CD8-positive, alpha-beta memory T cell (primary cell): ENCODE results near the gene DPH7. TPM values are rescaled to one million over a fixed set of nuclear protein-coding genes. Genes with fewer than 3 reads are reported as not detected.

Experiments used
- CTCF ChIA-PET: fragments of 350-600 bp; sonication (Branson Sonifier 250); formaldehyde crosslinking; loops from one replicate; lab custom pipeline; 2021; ENCODE audit warnings: antibody characterized with exemption; lab: Charles Lee
- POLR2A ChIA-PET: fragments of 350-600 bp; sonication (Branson Sonifier 250); formaldehyde crosslinking; loops from one replicate; lab custom pipeline; 2021; ENCODE audit warnings: antibody characterized with exemption; lab: Charles Lee
- DNase-seq, 5 donors: peaks; one replicate each; pipeline versions ENCODE4 v3.0.0 to v3.0.0-alpha.2; 2020 to 2022; ENCODE audit warnings: mixed read lengths in 1 of 5
- H3K27ac ChIP-seq: one replicate; pipeline ENCODE4 v1.7.0; 2013; ENCODE audit warnings: low read depth, mild to moderate bottlenecking, low read length, moderate library complexity
- H3K27me3 ChIP-seq: 2 replicates; pipeline ENCODE4 v1.7.0; 2013; ENCODE audit warnings: low read length, mild to moderate bottlenecking; ENCODE audit not compliant: insufficient read depth, poor library complexity, severe bottlenecking
- H3K36me3 ChIP-seq: 2 replicates; pipeline ENCODE4 v1.7.0; 2013; ENCODE audit warnings: mild to moderate bottlenecking, low read length, moderate library complexity; ENCODE audit not compliant: insufficient read depth
- H3K4me1 ChIP-seq: 2 replicates; pipeline ENCODE4 v1.7.0; 2013; ENCODE audit warnings: mild to moderate bottlenecking, low read length, moderate library complexity; ENCODE audit not compliant: insufficient read depth
- H3K4me3 ChIP-seq: 2 replicates; pipeline ENCODE4 v1.7.0; 2013; ENCODE audit warnings: mild to moderate bottlenecking, low read length
- H3K9me3 ChIP-seq: 2 replicates; pipeline ENCODE4 v1.7.0; 2013; ENCODE audit warnings: mild to moderate bottlenecking, low read length
- H3K27ac Mint-ChIP-seq, 8 donors: one replicate each; pipeline ENCODE4 v1.8.0; 2020 to 2021; ENCODE audit warnings: mixed read lengths in 8 of 8, mild to moderate bottlenecking in 6 of 8, inconsistent platforms in 3 of 8, moderate library complexity in 3 of 8
- H3K27me3 Mint-ChIP-seq, 2 donors: one replicate each; pipeline ENCODE4 v1.8.0; 2020 to 2021; ENCODE audit warnings: mixed read lengths in 2 of 2, mild to moderate bottlenecking in 1 of 2, moderate library complexity in 1 of 2
- H3K36me3 Mint-ChIP-seq, 3 donors: one replicate each; pipeline ENCODE4 v1.8.0; 2020 to 2021; ENCODE audit warnings: mixed read lengths in 3 of 3, inconsistent platforms in 1 of 3, mild to moderate bottlenecking in 1 of 3
- H3K4me1 Mint-ChIP-seq, 3 donors: one replicate each; pipeline ENCODE4 v1.8.0; 2020 to 2021; ENCODE audit warnings: mixed read lengths in 3 of 3, inconsistent platforms in 1 of 3, mild to moderate bottlenecking in 1 of 3
- H3K4me3 Mint-ChIP-seq, 7 donors: one replicate each; pipeline ENCODE4 v1.8.0; 2020 to 2021; ENCODE audit warnings: mixed read lengths in 7 of 7, mild to moderate bottlenecking in 6 of 7, moderate library complexity in 4 of 7, inconsistent platforms in 2 of 7
- H3K9me3 Mint-ChIP-seq, 5 donors: one replicate each; pipeline ENCODE4 v1.8.0; 2020 to 2022; ENCODE audit warnings: mixed read lengths in 5 of 5, mild to moderate bottlenecking in 3 of 5, moderate library complexity in 2 of 5, inconsistent platforms in 1 of 5
- polyA plus RNA-seq: library from polyadenylated mRNA; unstranded; fragments of 300-500 nt; fragmentation: Illumina TruSeq; gene quantifications from one replicate; pipeline ENCODE4 v1.2.3, GENCODE V29; 2021
- total RNA-seq, 2 experiments: library from RNA; stranded (reverse); gene quantifications; one replicate each; pipeline ENCODE4 v1.2.3, GENCODE V29; 2021

The DPH7 gene
- total and polyA plus RNA-seq, 3 experiments from 2014 or later, result 31.3 to 38.2 (median 37.3) TPM

GRCh38 chr9:137612741-137613142 is 34.0 kb upstream of the DPH7 start:
- no peaks in the 10 kb centered on the region for H3K27me3 Mint-ChIP-seq
- no peak overlapping the region for H3K4me3 Mint-ChIP-seq

GRCh38 chr9:137611623-137612609 is 33.2 kb upstream of the DPH7 start:
- peak in 2 of 5 donors; percentile 25 to 65 for DNase-seq
- no peaks in the 10 kb centered on the region for H3K9me3 ChIP-seq
- Mint-ChIP-seq H3K9me3 (no peaks in the 10 kb centered on the region), H3K27ac (peak overlapping the region in 2 of 8 donors; percentile 57 to 69), H3K4me3 (peak overlapping the region in 1 of 7 donors; percentile 35), H3K4me1 (peaks cover 12 to 42% (median 19%) of the 10 kb centered on the region in 3 donors), H3K36me3 (peaks cover 0 to 21% (median 0%) of the 10 kb centered on the region in 3 donors), H3K27me3 (no peaks in the 10 kb centered on the region)
- no peak overlapping the region for H3K4me3 ChIP-seq
- H3K27me3 ChIP-seq, result no peaks in the 10 kb centered on the region
- H3K27ac ChIP-seq, result peak overlapping the region; percentile 9
- peaks cover 24% of the 10 kb centered on the region for H3K4me1 ChIP-seq
- ChIA-PET CTCF (no interaction called here), POLR2A (no interaction called here)
- no peaks in the 10 kb centered on the region for H3K36me3 ChIP-seq

More at GRCh38 chr9:137612741-137613142, 34.0 kb upstream of the DPH7 start:
- no peak overlapping the region for H3K27ac ChIP-seq
- no peak for DNase-seq
- CTCF ChIA-PET, result no interaction called here
- no peaks in the 10 kb centered on the region for H3K27me3 ChIP-seq
- no peaks in the 10 kb centered on the region for H3K9me3 ChIP-seq
- Mint-ChIP-seq H3K4me1 (peaks cover 11 to 40% (median 17%) of the 10 kb centered on the region in 3 donors), H3K9me3 (no peaks in the 10 kb centered on the region), H3K36me3 (peaks cover 0 to 24% (median 0%) of the 10 kb centered on the region in 3 donors), H3K27ac (peak overlapping the region in 3 of 8 donors; percentile 35 to 69 (median 52))
- peaks cover 22% of the 10 kb centered on the region for H3K4me1 ChIP-seq
- H3K36me3 ChIP-seq, result no peaks in the 10 kb centered on the region
- POLR2A ChIA-PET, result no interaction called here
- H3K4me3 ChIP-seq, result no peak overlapping the region

DNA sequence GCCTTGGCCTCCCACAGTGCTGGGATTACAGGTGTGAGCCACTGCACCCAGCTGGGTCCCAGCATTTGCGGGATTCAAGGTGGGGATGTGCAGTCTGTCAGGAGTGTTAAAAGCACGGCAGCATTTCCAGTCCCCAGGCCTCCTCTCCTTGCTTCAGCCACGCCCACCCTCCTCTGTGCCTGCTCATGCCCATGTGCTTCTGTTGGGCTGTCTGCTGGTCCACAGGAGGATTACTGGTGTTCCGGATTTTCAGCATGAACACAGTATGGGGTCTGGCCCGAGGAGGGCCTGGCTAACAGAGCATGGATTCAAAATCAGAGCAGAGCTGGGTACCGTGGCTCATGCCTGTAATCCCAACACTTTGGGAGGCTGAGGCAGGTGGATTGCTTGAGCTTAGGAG is 32.2 kb upstream of the DPH7 start:
- Histone ChIP-seq H3K4me1 (peaks cover 30% of the 10 kb centered on the region), H3K4me3 (no peak overlapping the region), H3K9me3 (no peaks in the 10 kb centered on the region), H3K27me3 (no peaks in the 10 kb centered on the region), H3K27ac (no peak overlapping the region), H3K36me3 (no peaks in the 10 kb centered on the region)
- Mint-ChIP-seq H3K36me3 (peaks cover 0 to 20% (median 0%) of the 10 kb centered on the region in 3 donors), H3K27me3 (no peaks in the 10 kb centered on the region), H3K27ac (peak overlapping the region in 3 of 8 donors; percentile 33 to 57 (median 53)), H3K4me1 (peaks cover 18 to 48% (median 25%) of the 10 kb centered on the region in 3 donors), H3K9me3 (no peaks in the 10 kb centered on the region), H3K4me3 (no peak overlapping the region)
- POLR2A ChIA-PET, result no interaction called here
- CTCF ChIA-PET, result no interaction called here
- DNase-seq, result no peak

GRCh38 chr9:137607141-137607857 is 28.6 kb upstream of the DPH7 start:
- Histone ChIP-seq H3K27ac (no peak overlapping the region), H3K36me3 (no peaks in the 10 kb centered on the region), H3K27me3 (no peaks in the 10 kb centered on the region), H3K9me3 (no peaks in the 10 kb centered on the region), H3K4me3 (peak overlapping the region; percentile 56), H3K4me1 (peaks cover 27% of the 10 kb centered on the region)
- Mint-ChIP-seq H3K27me3 (no peaks in the 10 kb centered on the region), H3K27ac (peak overlapping the region in 5 of 8 donors; percentile 22 to 73 (median 70)), H3K9me3 (no peaks in the 10 kb centered on the region), H3K4me3 (peak overlapping the region; percentile 76 to 91 (median 80)), H3K4me1 (peaks cover 18 to 46% (median 25%) of the 10 kb centered on the region in 3 donors), H3K36me3 (peaks cover 0 to 3% (median 0%) of the 10 kb centered on the region in 3 donors)
- ChIA-PET POLR2A (interaction anchor here (0.7 kb wide), 1 partner anchor 11 kb away, joined by 3 read pairs; the partner anchor contains the start of gene EHMT1), CTCF (interaction anchor here (0.7 kb wide), 1 partner anchor 11 kb away, joined by 4 read pairs; the partner anchor contains the start of gene EHMT1)
- DNase-seq, result no peak

DNA sequence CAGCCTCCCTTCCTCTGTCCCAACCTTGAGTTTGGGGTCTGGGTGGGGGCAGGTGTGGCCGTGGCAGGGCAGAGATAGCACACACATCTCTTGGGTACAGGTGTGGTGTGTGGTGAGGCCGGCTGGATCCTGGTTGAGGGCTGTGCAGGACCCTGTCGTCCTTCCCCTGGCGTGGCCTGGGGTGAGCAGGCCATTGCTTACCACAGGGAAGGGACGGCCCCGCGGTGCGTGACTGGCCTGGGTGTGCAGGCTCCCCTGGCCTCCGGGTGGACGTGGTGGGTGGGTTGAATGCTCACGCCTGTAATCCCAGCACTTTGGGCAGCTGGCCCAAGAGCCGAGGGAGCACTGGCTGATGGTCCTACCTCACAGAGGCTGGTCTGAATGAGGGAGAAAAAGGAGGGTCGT is 28.0 kb upstream of the DPH7 start:
- peaks cover 22% of the 10 kb centered on the region for H3K4me1 ChIP-seq
- Mint-ChIP-seq H3K27me3 (no peaks in the 10 kb centered on the region), H3K36me3 (peaks cover 0 to 3% (median 0%) of the 10 kb centered on the region in 3 donors), H3K9me3 (no peaks in the 10 kb centered on the region), H3K4me3 (peak overlapping the region; percentile 76 to 91 (median 80)), H3K4me1 (peaks cover 14 to 40% (median 22%) of the 10 kb centered on the region in 3 donors), H3K27ac (peak overlapping the region in 3 of 8 donors; percentile 70 to 73 (median 70))
- POLR2A ChIA-PET, result no interaction called here
- no peaks in the 10 kb centered on the region for H3K9me3 ChIP-seq
- DNase-seq, result peak in 1 of 5 donors; percentile 57
- no peaks in the 10 kb centered on the region for H3K36me3 ChIP-seq
- H3K4me3 ChIP-seq, result peak overlapping the region; percentile 56
- CTCF ChIA-PET, result no interaction called here
- no peaks in the 10 kb centered on the region for H3K27me3 ChIP-seq
- peak overlapping the region; percentile 9 for H3K27ac ChIP-seq

- ChIA-PET CTCF (no interaction called here), POLR2A (interaction anchor here (1.4 kb wide), 1 partner anchor 27 kb away, joined by 5 read pairs; no protein-coding TSS in a partner anchor)
- no peak for DNase-seq
- Histone ChIP-seq H3K4me1 (peaks cover 15% of the 10 kb centered on the region), H3K4me3 (peak overlapping the region; percentile 56), H3K27me3 (no peaks in the 10 kb centered on the region), H3K9me3 (no peaks in the 10 kb centered on the region), H3K27ac (peak overlapping the region; percentile 67), H3K36me3 (no peaks in the 10 kb centered on the region)
- peak overlapping the region; percentile 16 to 91 (median 80) for H3K4me3 Mint-ChIP-seq
- H3K27me3 Mint-ChIP-seq, result no peaks in the 10 kb centered on the region
- H3K4me1 Mint-ChIP-seq, result peaks cover 14 to 34% (median 17%) of the 10 kb centered on the region in 3 donors
- H3K36me3 Mint-ChIP-seq, result peaks cover 0 to 3% (median 0%) of the 10 kb centered on the region in 3 donors
- peak overlapping the region in 2 of 8 donors; percentile 60 to 75 for H3K27ac Mint-ChIP-seq
- H3K9me3 Mint-ChIP-seq, result no peaks in the 10 kb centered on the region
These were observed 27.4 kb upstream of the DPH7 start for GRCh38 chr9:137606005-137606621.
